IPS DF 19.7 (cell line): Measurements from ENCODE around the gene INHBE.
"Not testable (repeated sequence)": the region's sequence is repeated elsewhere in the genome, so short reads cannot be mapped to it uniquely, and the experiment has no call there.

ENCODE experiments used
- DNase-seq: peaks from one replicate; pipeline ENCODE4 v3.0.0-alpha.2; 2013; ENCODE audit warnings: low read depth, low spot score

Gene INHBE

DNA sequence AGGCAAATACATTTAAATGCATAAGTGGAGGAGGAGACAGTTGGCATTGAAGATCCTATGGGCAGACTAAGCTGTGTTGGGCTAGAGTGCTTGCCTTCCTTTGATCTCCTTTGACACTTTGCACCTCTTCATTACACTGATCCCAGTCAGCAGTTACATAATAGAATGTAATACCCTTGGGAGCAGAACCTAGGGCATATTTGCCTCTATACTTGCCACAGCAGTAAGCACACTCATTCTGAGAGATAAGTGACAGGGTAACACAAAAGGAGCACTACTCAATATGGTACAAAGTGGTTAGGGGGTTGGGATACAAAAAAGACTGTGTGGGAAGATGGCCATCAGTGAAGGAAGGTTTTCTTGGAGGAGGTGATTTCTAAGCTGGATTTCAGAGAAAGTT is 41.7 kb downstream of the INHBE start:
- DNase-seq, result no peak

GRCh38 chr12:57497223-57498131 is 42.4 kb downstream of the INHBE start:
- no peak for DNase-seq

GRCh38 chr12:57498132-57498502 is 43.0 kb downstream of the INHBE start:
- DNase-seq, result no peak

DNA sequence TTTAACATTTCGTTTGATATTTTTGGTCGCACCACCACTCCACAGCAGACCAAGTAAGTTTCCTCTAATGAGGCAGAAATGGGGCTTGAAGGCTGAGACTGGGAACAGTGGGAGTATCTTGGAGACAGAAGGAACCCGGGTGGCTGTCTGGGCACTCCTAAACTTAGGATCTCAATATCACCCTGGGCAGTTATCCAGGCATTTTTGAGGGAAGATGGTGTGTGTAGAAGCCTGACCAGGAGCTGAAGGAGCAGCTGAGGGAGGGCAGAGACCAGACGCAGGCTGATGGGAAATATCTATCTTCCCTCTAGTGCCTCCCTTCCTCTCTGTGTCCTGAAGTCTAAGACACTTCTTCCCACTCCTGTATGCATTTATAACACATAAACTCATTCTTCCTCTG is 43.5 kb downstream of the INHBE start:
- no peak for DNase-seq

GRCh38 chr12:57500213-57500612 is 45.1 kb downstream of the INHBE start:
- no peak for DNase-seq

GRCh38 chr12:57502311-57502969 is 47.3 kb downstream of the INHBE start:
- DNase-seq, result not testable (repeated sequence)

DNA sequence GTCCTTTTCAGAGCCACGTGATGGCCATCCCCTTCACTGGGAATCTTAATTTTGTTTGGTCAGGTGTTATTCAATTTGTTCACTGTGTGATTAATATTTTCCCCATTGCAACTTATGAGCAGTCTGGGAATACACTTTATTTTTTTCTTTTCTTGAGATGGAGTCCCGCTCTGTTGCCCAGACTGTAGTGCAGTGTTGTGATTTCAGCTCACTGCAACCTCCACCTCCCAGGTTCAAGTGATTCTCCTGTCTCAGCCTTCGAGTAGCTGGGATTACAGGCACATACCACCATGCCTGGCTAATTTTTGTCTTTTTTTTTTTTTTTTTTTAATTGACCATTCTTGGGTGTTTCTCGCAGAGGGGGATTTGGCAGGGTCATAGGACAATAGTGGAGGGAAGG is 51.4 kb downstream of the INHBE start:
- not testable (repeated sequence) for DNase-seq
